Nephron progenitor cell (in vitro differentiated cells): ENCODE measurements around the gene KCTD1.

Experiments used
- DNase-seq: peaks from one replicate; pipeline ENCODE4 v3.0.0; 2021
- H3K27ac Mint-ChIP-seq: 2 replicates; pipeline ENCODE4 v1.8.0; 2021; ENCODE audit warnings: mild to moderate bottlenecking, moderate library complexity, mixed read lengths
- H3K27me3 Mint-ChIP-seq: 2 replicates; pipeline ENCODE4 v1.8.0; 2021; ENCODE audit warnings: mild to moderate bottlenecking, low read depth, mixed read lengths; ENCODE audit not compliant: poor library complexity
- H3K36me3 Mint-ChIP-seq: 2 replicates; pipeline ENCODE4 v1.8.0; 2021; ENCODE audit warnings: low read depth, mixed read lengths
- H3K4me1 Mint-ChIP-seq: 2 replicates; pipeline ENCODE4 v1.8.0; 2021; ENCODE audit warnings: mixed read lengths
- H3K4me3 Mint-ChIP-seq: 2 replicates; pipeline ENCODE4 v1.8.0; 2021; ENCODE audit warnings: mild to moderate bottlenecking, moderate library complexity, mixed read lengths
- H3K9me3 Mint-ChIP-seq: 2 replicates; pipeline ENCODE4 v1.8.0; 2021; ENCODE audit warnings: mild to moderate bottlenecking, moderate library complexity, mixed read lengths
- CTCF ChIP-seq: fragments of 200-600 bp; sonication (generic); IDR thresholded peaks from 2 replicates; pipeline ENCODE4 v1.5.0; 2021; ENCODE audit warnings: antibody characterized with exemption

The KCTD1 gene

DNA sequence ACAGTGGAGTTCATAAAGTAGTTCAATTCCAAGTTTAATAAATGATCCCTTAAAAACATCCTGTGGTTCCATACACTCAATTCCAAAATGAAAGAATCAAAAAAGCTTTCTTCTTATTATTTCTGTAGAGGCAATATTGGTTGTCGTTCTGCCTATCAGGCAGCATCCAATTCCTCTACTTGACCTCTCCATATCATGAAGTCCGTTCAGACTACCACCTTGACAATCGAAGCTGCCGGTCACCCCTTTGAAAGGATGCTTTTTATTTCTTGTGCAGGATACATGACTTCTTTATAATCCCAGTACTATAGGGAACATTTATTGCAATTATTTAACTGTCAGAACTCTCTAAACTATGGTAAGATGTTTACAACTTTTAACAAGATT is 3.3 kb upstream of the KCTD1 start:
- H3K4me1 Mint-ChIP-seq = peaks cover 70% of the 10 kb centered on the region
- H3K9me3 Mint-ChIP-seq = no peaks in the 10 kb centered on the region
- H3K4me3 Mint-ChIP-seq = peak overlapping the region; percentile 78
- H3K36me3 Mint-ChIP-seq = no peaks in the 10 kb centered on the region
- no peak for TF ChIP-seq CTCF
- peaks cover 25% of the 10 kb centered on the region for H3K27me3 Mint-ChIP-seq
- H3K27ac Mint-ChIP-seq = no peak overlapping the region
- DNase-seq = no peak

GRCh38 chr18:26550998-26551694 is 2.8 kb upstream of the KCTD1 start:
- TF ChIP-seq CTCF = no peak
- Mint-ChIP-seq H3K4me1 (peaks cover 70% of the 10 kb centered on the region), H3K27ac (no peak overlapping the region), H3K4me3 (peak overlapping the region; percentile 78), H3K36me3 (no peaks in the 10 kb centered on the region), H3K27me3 (peaks cover 25% of the 10 kb centered on the region), H3K9me3 (no peaks in the 10 kb centered on the region)
- peak; percentile 53 for DNase-seq

- Mint-ChIP-seq H3K27me3 (peaks cover 25% of the 10 kb centered on the region), H3K9me3 (no peaks in the 10 kb centered on the region), H3K27ac (peak overlapping the region; percentile 64)
Observed at GRCh38 chr18:26549263-26550094, 1.1 kb upstream of the KCTD1 start.

DNA sequence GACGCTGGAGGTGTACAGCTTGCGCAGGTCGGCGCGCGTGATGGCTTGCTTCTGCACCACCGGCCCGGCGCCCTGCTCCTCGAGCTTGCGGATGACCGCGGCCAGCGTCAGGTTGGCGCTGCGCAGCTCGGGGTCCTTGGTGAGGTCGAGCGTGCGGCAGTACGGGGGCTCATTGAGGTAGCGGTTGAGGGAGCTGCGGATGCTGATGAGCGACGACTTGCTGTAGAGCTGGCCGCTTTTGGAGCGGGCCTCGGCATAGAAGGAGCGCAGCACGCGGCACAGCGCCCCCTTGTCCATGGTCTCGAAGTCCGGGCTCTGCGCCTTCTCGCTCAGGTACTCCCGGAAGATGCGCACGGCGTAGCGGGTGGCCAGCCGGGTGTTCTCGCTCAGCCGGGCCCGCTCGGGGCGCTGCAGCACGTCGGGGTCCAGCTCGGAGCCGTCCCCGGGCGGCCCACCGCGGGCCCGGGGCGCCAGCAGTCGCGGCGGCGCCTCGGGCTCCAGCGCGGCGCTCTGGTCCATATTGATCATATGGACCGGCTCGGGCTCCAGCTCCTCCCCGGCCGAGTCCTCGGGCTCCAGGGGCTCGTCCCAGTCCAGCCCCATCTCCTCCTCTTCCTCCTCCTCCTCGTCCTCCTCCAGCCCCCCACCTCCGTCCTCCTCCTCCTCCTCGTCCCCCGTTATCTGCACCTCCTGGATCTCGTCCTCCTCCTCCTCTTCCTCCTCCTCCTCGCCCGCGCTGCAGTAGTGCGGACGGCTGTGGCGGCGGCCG is 523 bp downstream of the KCTD1 start:
- Mint-ChIP-seq H3K27ac (no peak overlapping the region), H3K4me1 (peaks cover 73% of the 10 kb centered on the region)

More at GRCh38 chr18:26549263-26550094, 1.1 kb upstream of the KCTD1 start:
- no peaks in the 10 kb centered on the region for H3K36me3 Mint-ChIP-seq
- peaks cover 72% of the 10 kb centered on the region for H3K4me1 Mint-ChIP-seq
- H3K4me3 Mint-ChIP-seq = peak overlapping the region; percentile 84
- no peak for TF ChIP-seq CTCF
- peak; percentile 62 for DNase-seq

More for the DNA sequence above, 523 bp downstream of the KCTD1 start:
- Mint-ChIP-seq H3K36me3 (peaks cover 5% of the 10 kb centered on the region), H3K9me3 (no peaks in the 10 kb centered on the region), H3K4me3 (peak overlapping the region; percentile 93), H3K27me3 (peaks cover 22% of the 10 kb centered on the region)
- TF ChIP-seq CTCF = peak; percentile 39
- DNase-seq = peak; percentile 78
